Dendritic cell treated with granulocyte-macrophage colony-stimulating factor and Interleukin-4, amounts not matched to agents 40 ng/mL and 50 ng/mL, for 4 days (primary cell): Measurements from ENCODE around the gene KLK13.

Experiments
- H3K27ac Mint-ChIP-seq: one replicate; pipeline ENCODE4 v1.8.0; 2022; ENCODE audit warnings: mild to moderate bottlenecking, mixed read lengths
- H3K27me3 Mint-ChIP-seq: one replicate; pipeline ENCODE4 v1.8.0; 2022; ENCODE audit warnings: mild to moderate bottlenecking, mixed read lengths
- H3K36me3 Mint-ChIP-seq: one replicate; pipeline ENCODE4 v1.8.0; 2022; ENCODE audit warnings: low read depth, mixed read lengths
- H3K4me1 Mint-ChIP-seq: one replicate; pipeline ENCODE4 v1.8.0; 2022; ENCODE audit warnings: low read depth, mixed read lengths
- H3K4me3 Mint-ChIP-seq: one replicate; pipeline ENCODE4 v1.8.0; 2022; ENCODE audit warnings: mild to moderate bottlenecking, moderate library complexity, mixed read lengths
- H3K9me3 Mint-ChIP-seq: one replicate; pipeline ENCODE4 v1.8.0; 2022; ENCODE audit warnings: mixed read lengths
- intact Hi-C: fragments of 100-400 bp; cut with micrococcal nuclease; formaldehyde crosslinking; loops from one replicate; pipeline ENCODE4 v1.15.0; 2022

KLK13 gene

GRCh38 chr19:51097796-51098195 lies 32.9 kb upstream of the KLK13 start:
- Mint-ChIP-seq H3K36me3 (peaks cover 57% of the 10 kb centered on the region), H3K27ac (no peak overlapping the region)
- intact Hi-C loops = no loop called here

GRCh38 chr19:51097166-51097738 lies 32.4 kb upstream of the KLK13 start:
- intact Hi-C loops = no loop called here
- Mint-ChIP-seq H3K27ac (peak overlapping the region; percentile 2), H3K4me3 (no peak overlapping the region), H3K4me1 (peaks cover 35% of the 10 kb centered on the region), H3K9me3 (no peaks in the 10 kb centered on the region), H3K27me3 (peaks cover 2% of the 10 kb centered on the region), H3K36me3 (peaks cover 52% of the 10 kb centered on the region)

More at GRCh38 chr19:51097796-51098195, 32.9 kb upstream of the KLK13 start:
- Mint-ChIP-seq H3K27me3 (peaks cover 2% of the 10 kb centered on the region), H3K4me3 (peak overlapping the region; percentile 33), H3K4me1 (peaks cover 35% of the 10 kb centered on the region), H3K9me3 (no peaks in the 10 kb centered on the region)

DNA sequence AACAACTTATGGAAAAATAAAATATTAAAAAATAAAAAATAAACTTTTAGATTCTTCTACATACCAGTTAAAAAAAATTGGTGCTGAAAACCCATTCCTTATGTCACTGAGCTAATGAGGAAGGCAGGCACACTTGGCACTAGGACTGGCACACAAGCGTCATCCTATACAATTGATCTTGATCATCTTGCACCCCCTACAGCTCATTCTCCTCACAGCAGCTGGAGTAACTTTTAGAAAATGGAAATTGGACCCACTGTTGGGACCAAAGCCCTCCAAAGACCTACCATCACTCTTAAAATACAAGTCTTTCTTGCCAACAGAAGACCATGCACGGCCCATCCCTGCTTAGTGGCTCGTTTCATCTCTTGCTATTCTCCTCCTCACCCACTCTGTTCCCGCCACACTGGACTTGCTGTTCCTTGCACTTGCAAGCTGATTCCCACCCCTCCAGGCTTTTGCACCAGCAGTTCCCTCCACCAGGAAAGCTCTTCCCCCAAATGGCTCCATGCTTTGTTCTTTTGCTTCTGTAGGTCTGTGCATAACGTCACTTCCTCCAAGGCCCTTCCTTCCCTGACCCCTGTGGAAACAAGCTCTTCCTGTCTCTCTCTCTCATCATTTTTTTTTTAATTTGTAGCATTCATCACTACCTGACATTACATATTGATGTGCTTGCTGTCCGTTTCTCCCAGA lies 31.7 kb upstream of the KLK13 start:
- Mint-ChIP-seq H3K4me1 (peaks cover 33% of the 10 kb centered on the region), H3K4me3 (no peak overlapping the region), H3K27ac (peak overlapping the region; percentile 2), H3K36me3 (peaks cover 47% of the 10 kb centered on the region), H3K9me3 (no peaks in the 10 kb centered on the region), H3K27me3 (peaks cover 3% of the 10 kb centered on the region)
- intact Hi-C loops = no loop called here

DNA sequence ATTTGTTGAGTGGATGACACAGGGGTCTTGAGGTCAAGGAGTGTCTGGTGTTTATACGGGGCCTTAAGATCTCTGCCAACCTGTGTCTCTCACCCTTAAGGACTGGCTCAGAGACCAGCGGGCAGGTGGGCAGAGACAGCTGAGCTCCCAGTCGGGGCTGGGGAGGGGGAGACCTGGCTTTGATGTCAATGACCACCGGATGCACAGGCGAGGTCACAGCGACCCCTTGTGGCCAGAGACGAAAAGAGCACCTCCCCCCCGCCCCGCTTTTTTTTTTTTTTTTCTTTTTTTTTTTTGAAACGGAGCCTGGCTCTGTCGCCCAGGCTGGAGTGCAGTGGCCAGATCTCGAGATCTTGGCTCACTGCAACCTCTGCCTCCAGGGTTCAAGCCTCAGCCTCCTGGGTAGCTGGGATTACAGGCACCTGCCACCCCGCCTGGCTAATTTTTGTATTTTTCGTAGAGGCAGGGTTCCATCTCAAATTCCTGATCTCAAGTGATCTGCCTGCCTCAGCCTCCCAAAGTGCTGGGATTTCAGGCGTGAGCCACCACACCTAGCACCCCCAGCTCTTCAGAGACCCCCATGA lies 29.9 kb upstream of the KLK13 start:
- peaks cover 32% of the 10 kb centered on the region for H3K36me3 Mint-ChIP-seq
- H3K27me3 Mint-ChIP-seq = peaks cover 6% of the 10 kb centered on the region
- intact Hi-C loops = loop anchor here (2.0 kb wide), 2 partner anchors 74 to 164 kb away; no protein-coding TSS in a partner anchor
- no peaks in the 10 kb centered on the region for H3K9me3 Mint-ChIP-seq
- H3K27ac Mint-ChIP-seq = no peak overlapping the region
- peaks cover 29% of the 10 kb centered on the region for H3K4me1 Mint-ChIP-seq
- H3K4me3 Mint-ChIP-seq = no peak overlapping the region

DNA sequence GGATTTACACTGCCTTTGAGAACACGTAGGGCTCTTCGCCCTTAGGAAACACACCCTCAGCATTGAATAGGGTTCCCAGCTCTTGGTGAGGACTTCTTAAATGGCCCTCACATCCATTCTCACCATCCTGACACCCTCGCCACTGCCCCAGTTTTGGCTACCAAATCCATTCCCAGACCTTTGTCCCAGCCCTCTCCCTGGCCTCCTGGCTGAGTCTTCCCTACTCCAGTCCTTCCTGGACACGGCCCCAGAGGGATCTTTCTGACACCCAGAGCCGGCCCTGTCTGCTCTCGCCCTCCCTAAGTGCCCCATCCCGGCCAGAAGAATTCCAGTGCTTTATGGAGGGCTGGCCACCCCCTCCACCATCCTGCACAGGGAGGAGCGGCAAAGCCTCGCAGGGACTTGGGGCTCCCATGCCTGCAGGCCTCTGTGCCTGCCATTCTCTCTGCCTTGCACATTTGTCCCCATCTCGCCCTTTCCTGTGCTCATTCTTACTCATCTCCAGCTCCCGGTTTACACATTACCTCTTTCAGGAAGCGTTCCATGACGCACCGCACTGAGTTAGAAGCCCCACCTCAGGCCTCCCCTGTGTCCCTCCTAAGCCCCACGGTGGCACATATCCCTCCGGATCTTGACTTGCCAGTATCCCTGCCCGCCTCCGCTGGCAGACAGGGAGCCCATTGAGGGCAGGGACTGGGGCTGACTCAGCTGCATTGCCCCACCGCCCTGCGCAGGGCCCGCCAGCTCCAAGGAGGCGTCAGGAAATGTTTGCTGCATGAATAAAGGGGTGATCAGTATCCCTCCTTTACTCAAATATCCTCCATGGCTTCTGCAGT lies 28.8 kb upstream of the KLK13 start:
- H3K4me3 Mint-ChIP-seq = no peak overlapping the region
- intact Hi-C loops = loop anchor here (2.0 kb wide), 2 partner anchors 73 to 163 kb away; no protein-coding TSS in a partner anchor
- peaks cover 22% of the 10 kb centered on the region for H3K36me3 Mint-ChIP-seq
- H3K9me3 Mint-ChIP-seq = no peaks in the 10 kb centered on the region
- peak overlapping the region; percentile 16 for H3K27ac Mint-ChIP-seq
- H3K4me1 Mint-ChIP-seq = peaks cover 20% of the 10 kb centered on the region
- peaks cover 8% of the 10 kb centered on the region for H3K27me3 Mint-ChIP-seq

DNA sequence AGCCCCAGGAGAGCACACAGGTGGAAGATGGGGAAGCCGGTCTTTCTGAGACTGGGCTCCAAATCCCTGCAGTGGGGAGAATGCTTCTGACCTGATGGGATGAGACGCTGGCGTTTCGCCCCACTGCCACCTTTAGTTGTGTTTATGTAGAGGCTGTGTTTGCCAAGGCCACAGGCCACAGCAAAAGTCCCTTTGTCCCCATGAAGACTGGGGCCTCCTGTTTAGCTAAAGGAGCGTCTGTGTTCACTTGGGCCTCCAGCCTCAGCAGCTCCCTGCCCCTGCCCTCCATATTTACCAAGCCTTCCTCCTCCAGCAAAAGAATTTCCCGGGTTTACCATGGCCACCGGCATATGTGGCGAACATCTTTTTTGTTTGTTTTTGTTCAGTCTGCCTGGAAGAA lies 28.2 kb upstream of the KLK13 start:
- Mint-ChIP-seq H3K27me3 (peaks cover 8% of the 10 kb centered on the region), H3K4me3 (no peak overlapping the region), H3K9me3 (no peaks in the 10 kb centered on the region), H3K36me3 (peaks cover 15% of the 10 kb centered on the region), H3K27ac (no peak overlapping the region), H3K4me1 (peaks cover 20% of the 10 kb centered on the region)
- intact Hi-C loops = no loop called here

DNA sequence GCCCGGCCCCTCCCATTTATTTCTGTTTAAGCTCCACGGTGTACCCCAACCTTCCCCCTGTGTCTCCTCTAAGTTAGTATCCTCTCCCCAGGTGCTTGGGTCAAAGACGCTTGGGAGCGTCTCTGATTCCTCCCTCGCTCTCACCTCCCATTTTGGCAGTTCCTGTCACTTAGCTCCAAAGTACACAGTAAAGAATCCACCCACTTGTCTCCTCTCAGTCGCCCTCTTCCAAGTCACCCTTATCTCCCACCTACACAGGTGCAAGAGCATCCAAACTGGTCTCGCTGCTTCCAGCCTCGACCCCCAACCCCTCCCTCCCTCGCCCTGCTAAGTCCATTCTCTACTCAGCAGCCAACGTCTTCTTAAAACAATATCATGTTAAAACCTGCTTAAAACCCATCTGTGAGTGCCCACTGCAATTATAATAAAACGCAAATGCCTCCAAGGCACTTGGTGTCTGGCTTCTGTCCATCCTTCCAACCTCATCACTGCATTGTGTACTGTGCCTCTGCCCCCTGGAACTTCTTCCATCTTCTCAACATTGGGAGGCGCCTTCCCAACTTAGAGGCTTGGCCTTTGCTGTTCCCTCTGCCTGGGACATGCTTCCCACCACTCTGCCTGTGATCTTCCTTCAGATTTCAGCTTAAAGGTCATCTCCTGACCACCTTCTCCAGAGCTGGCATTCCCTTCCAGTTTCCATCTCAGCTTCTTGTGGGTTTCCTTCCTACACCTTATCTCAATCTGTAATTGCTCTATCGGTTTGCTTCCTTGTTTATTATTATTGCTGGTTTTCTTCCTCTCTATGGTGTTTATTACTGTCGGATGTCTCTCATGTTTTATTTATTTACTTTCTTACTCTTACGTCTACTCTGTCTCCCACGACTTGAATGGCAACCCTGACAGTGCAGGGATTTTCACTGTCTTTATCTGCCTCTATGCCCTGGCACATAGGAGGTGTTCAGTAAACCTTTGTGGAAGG lies 27.3 kb upstream of the KLK13 start:
- Mint-ChIP-seq H3K36me3 (peaks cover 7% of the 10 kb centered on the region), H3K27me3 (peaks cover 8% of the 10 kb centered on the region), H3K27ac (no peak overlapping the region), H3K9me3 (no peaks in the 10 kb centered on the region), H3K4me1 (peaks cover 18% of the 10 kb centered on the region), H3K4me3 (no peak overlapping the region)
- intact Hi-C loops = no loop called here

GRCh38 chr19:51091126-51091525 lies 26.2 kb upstream of the KLK13 start:
- no peak overlapping the region for H3K4me3 Mint-ChIP-seq
- H3K4me1 Mint-ChIP-seq = peaks cover 10% of the 10 kb centered on the region
- H3K36me3 Mint-ChIP-seq = no peaks in the 10 kb centered on the region
- no peak overlapping the region for H3K27ac Mint-ChIP-seq
- intact Hi-C loops = no loop called here
- H3K9me3 Mint-ChIP-seq = no peaks in the 10 kb centered on the region
- H3K27me3 Mint-ChIP-seq = peaks cover 12% of the 10 kb centered on the region

DNA sequence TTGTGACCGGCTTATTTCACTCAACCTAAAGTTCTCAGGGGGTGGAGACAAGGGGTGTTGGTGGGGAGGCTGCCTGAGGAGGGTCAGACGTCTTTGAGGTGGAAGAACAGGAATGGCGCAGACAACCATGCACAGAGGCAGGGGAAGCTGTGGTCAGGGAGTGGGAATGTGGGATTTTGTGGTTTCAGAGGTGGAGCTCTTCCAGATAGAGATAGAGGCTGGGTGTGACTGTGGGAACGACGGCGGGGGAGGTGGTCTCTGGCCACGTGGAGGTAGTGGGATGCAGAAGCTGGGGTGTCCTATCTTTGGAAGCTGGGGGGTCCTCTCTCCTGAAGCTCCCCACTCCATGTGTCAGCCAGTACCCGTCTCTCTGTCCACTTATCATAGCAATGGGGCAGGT lies 25.6 kb upstream of the KLK13 start:
- Mint-ChIP-seq H3K4me3 (no peak overlapping the region), H3K36me3 (no peaks in the 10 kb centered on the region), H3K27ac (no peak overlapping the region), H3K4me1 (peaks cover 10% of the 10 kb centered on the region), H3K27me3 (peaks cover 12% of the 10 kb centered on the region), H3K9me3 (no peaks in the 10 kb centered on the region)
- intact Hi-C loops = no loop called here

DNA sequence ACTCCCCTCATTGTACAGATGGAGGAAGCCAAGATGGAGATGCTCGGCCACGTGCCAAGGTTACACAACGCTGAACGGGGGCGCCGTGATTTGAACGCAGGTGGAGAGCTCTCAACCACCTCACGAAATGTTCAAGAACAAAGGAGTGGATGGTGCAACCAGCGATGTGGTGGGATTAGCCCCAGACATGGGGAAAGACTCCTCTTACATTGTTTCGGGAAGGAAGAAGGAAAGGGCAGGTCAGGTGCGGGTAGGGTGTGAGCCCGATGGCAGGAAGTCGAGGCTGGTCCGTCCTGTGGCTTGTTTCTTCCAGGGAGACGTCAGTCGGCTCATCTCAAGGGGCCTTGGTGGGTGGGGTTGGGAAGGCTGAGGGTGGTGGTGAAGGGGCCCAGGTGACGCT lies 24.9 kb upstream of the KLK13 start:
- Mint-ChIP-seq H3K27ac (no peak overlapping the region), H3K27me3 (peaks cover 12% of the 10 kb centered on the region), H3K4me1 (peaks cover 10% of the 10 kb centered on the region), H3K36me3 (no peaks in the 10 kb centered on the region), H3K4me3 (no peak overlapping the region), H3K9me3 (no peaks in the 10 kb centered on the region)
- intact Hi-C loops = no loop called here

DNA sequence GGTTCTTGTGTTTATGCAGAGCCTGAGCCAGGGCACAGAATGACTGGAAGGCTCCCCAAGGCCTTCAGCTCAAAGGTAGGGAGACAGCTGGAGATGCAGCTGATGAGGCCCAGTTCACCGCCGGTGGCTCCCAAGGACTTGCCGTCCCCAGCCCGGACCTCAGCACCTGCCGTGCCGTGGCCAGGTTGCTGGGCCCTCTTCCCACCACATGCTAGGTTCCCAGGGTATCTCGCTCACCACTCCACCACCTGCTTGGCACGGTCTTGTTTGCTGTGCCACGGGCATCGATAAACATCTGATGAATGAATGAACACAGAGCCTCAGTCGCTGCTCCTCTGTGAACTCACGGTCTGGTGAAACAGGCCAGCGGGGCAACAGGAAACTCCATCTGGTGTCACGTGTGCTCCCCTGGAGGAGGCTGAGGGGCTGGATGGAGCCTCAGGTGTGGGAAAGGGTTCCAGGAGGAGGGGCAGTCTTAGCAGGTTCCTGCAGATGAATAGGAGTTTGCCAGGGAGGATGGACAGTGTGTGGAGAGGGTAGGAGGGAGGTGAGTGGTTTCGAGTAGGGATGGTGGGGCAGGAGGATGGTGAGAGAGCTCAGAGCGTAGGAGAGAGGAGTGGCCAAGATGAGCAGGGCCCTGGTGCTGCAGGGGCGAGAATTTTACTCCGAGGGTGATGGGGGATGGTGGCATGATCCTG lies 21.4 kb upstream of the KLK13 start:
- peaks cover 6% of the 10 kb centered on the region for H3K4me1 Mint-ChIP-seq
- intact Hi-C loops = no loop called here
- no peak overlapping the region for H3K27ac Mint-ChIP-seq
- H3K36me3 Mint-ChIP-seq = no peaks in the 10 kb centered on the region
- peaks cover 30% of the 10 kb centered on the region for H3K27me3 Mint-ChIP-seq
- no peaks in the 10 kb centered on the region for H3K9me3 Mint-ChIP-seq
- H3K4me3 Mint-ChIP-seq = no peak overlapping the region

GRCh38 chr19:51084505-51084904 lies 19.6 kb upstream of the KLK13 start:
- no peak overlapping the region for H3K27ac Mint-ChIP-seq

GRCh38 chr19:51083783-51084182 lies 18.9 kb upstream of the KLK13 start:
- Mint-ChIP-seq H3K9me3 (no peaks in the 10 kb centered on the region), H3K4me3 (no peak overlapping the region), H3K4me1 (no peaks in the 10 kb centered on the region), H3K27me3 (peaks cover 26% of the 10 kb centered on the region), H3K36me3 (no peaks in the 10 kb centered on the region), H3K27ac (no peak overlapping the region)
- intact Hi-C loops = no loop called here

More at GRCh38 chr19:51084505-51084904, 19.6 kb upstream of the KLK13 start:
- intact Hi-C loops = no loop called here
- H3K36me3 Mint-ChIP-seq = no peaks in the 10 kb centered on the region
- no peaks in the 10 kb centered on the region for H3K4me1 Mint-ChIP-seq
- H3K4me3 Mint-ChIP-seq = no peak overlapping the region
- H3K9me3 Mint-ChIP-seq = no peaks in the 10 kb centered on the region
- H3K27me3 Mint-ChIP-seq = peaks cover 26% of the 10 kb centered on the region
